NCI-H2196 (cell line): ENCODE results near the gene GLDN.

Experiments used
- DNase-seq: peaks from one replicate; lab custom pipeline; 2025; ENCODE audit not compliant: unreplicated experiment; lab: John Stamatoyannopoulos, UW

GLDN gene

GRCh38 chr15:51322621-51323296 lies 18.7 kb upstream of the GLDN start:
- no peak for DNase-seq

DNA sequence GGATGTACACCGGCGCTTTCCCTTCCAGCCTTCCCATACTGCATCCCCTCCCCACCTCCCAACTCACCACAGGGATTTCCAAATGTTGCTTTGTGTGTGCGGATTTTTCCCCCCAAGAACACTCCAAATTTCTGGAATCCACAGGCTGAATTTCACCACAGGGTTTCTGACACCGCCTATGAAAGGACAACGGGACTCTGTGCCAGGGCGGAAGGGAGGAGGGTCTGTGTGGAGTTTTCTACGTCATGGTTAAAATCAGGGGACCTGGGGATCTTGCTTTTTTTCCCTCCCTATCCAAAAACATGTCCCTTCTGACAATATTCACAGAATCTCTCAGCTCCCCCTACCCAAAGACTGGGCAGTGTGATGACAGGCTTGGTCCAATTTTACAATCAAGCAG lies 17.7 kb upstream of the GLDN start:
- DNase-seq = no peak

- no peak for DNase-seq
Measured at GRCh38 chr15:51325167-51325566, 16.3 kb upstream of the GLDN start.

- DNase-seq = no peak
Measured at GRCh38 chr15:51327081-51327480, 14.4 kb upstream of the GLDN start.

- DNase-seq = no peak
Measured at GRCh38 chr15:51328926-51329325, 12.5 kb upstream of the GLDN start.

DNA sequence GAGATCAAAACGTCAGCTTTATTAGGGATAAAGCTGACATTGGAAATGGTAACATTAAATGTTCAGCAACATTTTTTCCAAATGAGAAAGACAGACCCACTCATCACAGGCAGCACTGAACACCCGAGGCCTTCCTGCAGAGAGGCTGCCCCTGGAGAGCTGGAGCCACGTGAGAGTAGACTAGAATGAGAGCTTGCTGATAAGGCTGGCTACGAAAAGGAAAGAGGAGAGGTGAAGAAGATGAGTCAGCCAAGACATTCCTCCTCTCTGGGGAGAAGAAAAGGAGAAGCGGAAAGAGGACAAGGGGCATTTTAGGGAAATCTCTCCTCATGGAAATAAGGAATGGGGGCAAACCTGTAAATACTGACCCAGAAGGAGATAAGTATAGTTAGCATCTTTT lies 10.3 kb upstream of the GLDN start:
- no peak for DNase-seq

DNA sequence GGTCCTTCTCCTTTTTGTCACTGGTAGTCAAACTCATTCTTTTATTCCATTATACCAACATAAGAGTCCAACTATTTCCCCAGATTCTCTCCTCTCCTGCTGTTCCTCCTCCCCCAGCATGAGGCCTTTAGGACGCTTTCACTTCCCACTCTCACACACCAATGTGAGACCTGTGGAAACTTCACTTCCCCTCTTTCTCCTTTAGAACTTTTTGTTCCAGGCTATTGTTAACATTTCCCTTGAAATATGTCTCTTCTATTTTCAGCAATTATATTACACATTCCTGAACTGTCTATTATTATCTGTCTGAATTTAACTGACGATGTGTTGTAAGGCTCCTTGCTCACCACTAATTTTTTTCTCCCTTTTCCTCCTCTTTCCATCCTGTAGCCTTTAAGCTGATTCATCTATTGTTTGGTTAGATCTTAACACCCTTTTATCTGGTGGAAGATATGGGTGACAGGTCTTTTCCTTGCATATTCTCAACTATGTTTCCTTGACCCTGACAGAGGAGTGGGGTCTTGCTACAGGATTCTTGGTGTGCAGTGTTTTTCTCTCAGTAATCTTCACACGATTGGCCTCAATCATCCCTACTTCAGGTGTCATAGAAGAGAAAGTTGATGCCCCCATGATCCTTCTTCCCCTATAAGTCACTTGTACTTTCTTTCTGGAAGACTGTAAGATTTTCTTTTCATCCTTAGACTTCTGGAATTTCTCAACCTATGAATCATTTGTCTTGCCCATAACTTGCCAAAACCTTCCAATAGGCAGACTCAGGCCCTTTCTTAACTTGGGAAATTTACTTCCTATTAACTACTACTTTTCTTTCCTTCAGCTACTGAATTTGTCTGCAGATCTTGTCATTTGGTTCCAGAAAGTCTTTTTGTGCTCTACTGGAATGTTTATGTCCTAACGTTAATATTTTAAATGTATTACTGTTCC lies 9.0 kb upstream of the GLDN start:
- no peak for DNase-seq

DNA sequence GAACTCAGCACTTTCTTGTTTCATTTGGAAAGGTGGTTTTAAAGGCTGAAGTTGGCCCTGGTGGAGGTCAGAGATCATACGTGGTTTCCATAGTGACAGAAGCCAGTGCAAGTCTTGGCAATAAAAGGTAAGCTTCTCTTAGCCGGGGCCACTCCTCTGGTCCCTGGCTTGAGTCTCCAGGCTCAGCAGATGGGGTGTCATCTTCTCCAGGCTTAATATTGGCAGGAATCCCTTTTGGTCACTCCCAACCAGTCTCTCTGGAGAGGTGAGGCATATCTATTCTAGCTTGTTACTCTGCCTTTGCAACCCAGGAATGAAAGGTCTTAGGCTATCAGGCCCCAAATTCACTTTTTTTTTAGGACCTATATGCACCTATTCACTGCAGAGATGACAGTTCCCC lies 7.9 kb upstream of the GLDN start:
- DNase-seq = no peak

DNA sequence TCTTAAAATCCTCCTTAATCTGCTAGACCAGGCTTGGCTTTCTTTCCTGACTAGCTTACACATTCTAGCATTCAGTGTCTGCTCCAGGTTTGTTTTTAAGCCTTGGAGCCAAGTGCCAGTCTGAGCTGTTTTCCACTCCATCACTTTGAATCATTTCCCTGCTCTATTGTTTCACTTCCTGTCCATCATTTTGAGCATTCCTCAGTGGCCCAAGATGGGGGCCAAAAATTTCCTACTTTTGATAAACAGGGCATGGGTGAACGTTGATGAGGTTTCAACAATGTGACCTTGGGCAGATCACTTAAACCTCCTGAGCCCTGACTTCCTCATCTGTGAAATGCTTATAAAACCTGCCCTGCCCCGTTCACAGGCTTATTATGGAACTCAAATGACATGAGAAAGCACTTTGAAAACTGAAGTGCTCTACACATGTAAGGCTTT lies 7.4 kb upstream of the GLDN start:
- no peak for DNase-seq

- DNase-seq = no peak
Measured at GRCh38 chr15:51335087-51335486, 6.4 kb upstream of the GLDN start.

DNA sequence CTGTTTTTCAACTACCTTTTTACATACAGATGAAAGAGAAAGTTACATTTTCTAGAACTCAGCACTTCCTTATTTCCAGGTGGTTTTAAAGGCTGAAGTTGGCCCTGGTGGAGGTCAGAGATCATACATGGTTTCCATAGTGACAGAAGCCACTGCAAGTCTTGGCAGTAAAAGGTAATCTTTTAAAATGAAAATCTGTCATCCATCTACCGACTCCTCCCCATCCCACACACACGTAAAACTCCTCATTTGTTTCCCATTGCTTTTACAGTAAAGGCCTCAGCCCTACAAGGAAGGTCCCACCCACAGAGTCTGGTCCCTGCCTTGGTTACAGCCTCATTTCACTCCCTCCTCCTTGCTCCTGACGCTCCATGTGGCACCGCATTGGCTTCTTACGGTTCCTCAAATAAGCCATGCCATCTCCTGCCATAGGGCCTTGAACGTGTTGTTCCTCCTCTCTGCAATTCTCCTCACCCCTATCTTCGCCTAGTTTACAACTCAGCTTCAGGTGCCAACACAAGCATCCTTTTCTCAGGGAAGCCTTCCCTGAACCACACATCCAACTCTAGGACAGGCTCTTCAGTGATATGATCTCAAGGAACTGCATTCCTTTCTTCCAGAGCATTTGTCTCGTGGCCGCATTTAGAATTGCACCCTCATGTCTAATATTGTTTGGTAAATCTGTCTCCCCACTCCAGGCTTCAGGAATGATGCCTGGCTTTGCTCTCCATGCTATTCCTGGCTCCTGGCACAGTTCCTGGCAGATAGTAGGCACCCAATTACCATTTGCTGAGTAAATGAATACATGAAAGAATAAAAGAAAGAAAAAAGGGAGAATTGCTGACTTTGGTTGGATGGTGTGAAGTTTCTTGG lies 5.7 kb upstream of the GLDN start:
- DNase-seq = no peak

DNA sequence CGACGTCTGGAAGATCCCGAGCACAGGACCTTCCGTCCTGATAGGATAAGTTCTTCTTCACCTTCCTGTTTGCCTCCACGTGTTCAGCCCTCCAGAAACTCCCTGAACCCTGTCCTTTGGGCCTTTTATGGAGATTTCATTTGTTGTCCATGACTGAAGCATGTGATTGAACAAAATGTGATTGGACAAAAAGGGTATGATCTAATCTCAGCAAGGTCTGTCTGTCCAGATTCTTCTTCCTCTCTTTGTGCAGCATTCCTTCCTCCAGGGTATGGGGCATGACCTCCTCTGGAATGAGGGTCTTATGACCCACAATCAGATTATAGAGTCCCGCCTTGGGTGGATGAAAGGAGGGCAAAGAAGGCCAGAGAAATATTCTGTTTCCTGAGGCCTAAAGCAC lies 3.0 kb upstream of the GLDN start, which contains the start of gene CYP19A1:
Gene CYP19A1, minus strand, starts transcription at position 101 of the 400 bp plus-strand sequence. CDS start 95,684 bp downstream, outside the sequence.
- DNase-seq = no peak

GRCh38 chr15:51342227-51342999 lies 958 bp downstream of the GLDN start:
- DNase-seq = no peak

- no peak for DNase-seq
Measured at GRCh38 chr15:51343466-51343865, 2.0 kb downstream of the GLDN start.

GRCh38 chr15:51346136-51346535 lies 4.7 kb downstream of the GLDN start:
- DNase-seq = no peak

DNA sequence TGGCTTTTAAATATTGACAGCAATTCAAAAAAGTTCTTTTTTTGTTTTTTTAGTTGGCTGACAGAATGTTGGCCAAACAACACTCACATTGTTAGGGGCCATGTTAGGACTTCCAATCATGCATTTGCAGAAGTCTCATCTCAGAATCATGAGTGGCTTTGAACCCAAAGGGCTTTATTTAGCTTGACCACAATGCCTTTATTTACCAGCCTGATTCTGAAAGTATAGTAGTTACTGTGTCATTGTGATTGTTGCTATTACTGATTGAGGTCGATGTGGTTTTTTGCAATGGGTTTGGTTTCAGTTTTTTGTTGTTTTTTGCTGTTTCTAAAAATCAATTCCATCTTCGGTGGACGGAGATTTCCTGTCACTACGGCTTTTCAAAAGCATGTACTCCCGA lies 7.2 kb downstream of the GLDN start:
- DNase-seq = no peak

DNA sequence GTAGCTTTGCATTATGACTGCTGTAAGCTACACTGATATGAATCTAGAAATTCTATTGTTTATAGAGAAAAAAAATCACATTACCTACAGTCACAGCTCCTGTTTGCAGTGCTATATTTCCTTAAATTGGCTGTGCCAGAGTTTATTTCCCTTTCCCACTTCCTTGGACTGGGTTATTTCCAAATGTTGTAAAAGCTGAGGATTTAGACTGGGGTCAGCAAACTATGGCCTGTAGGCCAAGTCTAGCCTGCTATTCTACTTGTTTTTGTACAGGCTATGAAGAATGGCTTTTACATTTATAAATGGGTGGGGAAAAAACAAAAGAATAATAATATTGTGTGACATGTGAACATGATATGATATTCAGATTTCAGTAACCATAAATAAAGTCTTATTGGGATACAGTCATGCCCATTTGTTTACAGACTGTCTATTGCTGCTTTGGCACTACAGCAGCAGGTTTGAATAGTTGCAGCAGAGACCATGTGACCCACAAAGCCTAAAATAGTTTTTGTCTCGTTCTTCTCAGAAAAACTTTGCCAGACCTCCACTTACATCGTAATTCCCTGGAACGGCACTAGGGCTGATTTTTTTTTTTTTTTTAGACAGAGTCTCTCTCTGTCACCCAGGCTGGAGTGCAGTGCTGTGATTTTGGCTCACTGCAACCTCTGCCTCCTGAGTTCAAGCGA lies 7.8 kb downstream of the GLDN start:
- no peak for DNase-seq

DNA sequence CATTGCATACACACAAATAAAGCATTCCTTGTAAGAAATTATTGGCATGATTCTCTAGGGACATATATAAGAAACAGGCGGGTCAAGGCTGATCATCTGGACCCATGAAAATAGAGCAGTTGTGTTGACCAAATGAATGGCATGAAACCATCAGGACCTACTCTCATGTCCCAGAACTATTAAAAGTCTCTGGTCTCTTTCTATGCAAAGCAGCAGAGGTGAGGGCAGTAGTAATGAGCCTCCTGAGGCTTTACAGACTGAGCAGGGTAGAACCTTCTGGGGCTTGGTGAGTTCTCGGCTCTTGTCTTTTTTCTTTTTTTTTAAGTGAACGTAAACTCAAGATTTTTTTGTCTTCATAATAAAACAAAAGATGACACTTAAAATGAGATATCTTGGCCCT lies 9.3 kb downstream of the GLDN start:
- DNase-seq = no peak

DNA sequence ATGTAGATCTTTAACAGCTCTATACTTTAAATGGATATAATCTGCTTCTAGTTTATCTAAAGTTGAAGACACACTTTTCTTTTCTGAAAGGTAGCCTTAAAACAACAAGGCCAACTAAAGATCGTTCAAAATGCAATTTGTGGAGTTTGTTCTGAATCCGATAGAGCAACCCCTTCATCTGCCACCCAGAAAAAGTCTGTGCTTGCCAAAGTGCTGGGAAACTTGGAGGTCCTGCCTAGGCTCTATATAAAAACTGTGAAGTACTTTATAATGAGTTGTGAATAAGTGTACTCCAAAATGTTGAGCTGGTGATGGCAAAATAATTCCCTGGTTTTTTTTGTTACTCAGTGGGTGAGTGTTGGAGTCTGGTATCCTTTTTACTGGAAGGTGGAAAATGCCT lies 12.5 kb downstream of the GLDN start:
- DNase-seq = no peak

GRCh38 chr15:51355096-51355495 lies 13.6 kb downstream of the GLDN start:
- no peak for DNase-seq
